ENCODE data around the gene CPNE6.

Gene CPNE6

GRCh38 chr14:24084440-24084839 lies 13.1 kb downstream of the CPNE6 start:
- H3K27me3 Mint-ChIP-seq: no peaks in the 10 kb centered on the region

GRCh38 chr14:24085215-24085614 lies 13.9 kb downstream of the CPNE6 start:
- H3K36me3 Mint-ChIP-seq: no peaks in the 10 kb centered on the region

More at GRCh38 chr14:24084440-24084839, 13.1 kb downstream of the CPNE6 start:
- no peak overlapping the region for H3K4me3 Mint-ChIP-seq
- H3K36me3 Mint-ChIP-seq: no peaks in the 10 kb centered on the region
- H3K27ac Mint-ChIP-seq: no peak overlapping the region
- no peaks in the 10 kb centered on the region for H3K9me3 Mint-ChIP-seq (ENCODE audit: low read depth)
- H3K4me1 Mint-ChIP-seq (ENCODE audit: low read depth): peaks cover 17% of the 10 kb centered on the region

GRCh38 chr14:24086193-24086955 lies 15.0 kb downstream of the CPNE6 start:
- H3K27me3 Mint-ChIP-seq: no peaks in the 10 kb centered on the region
- no peak overlapping the region for H3K4me3 Mint-ChIP-seq
- peaks cover 9% of the 10 kb centered on the region for H3K4me1 Mint-ChIP-seq (ENCODE audit: low read depth)
- no peak overlapping the region for H3K27ac Mint-ChIP-seq
- H3K9me3 Mint-ChIP-seq (ENCODE audit: low read depth): no peaks in the 10 kb centered on the region
- no peaks in the 10 kb centered on the region for H3K36me3 Mint-ChIP-seq

More at GRCh38 chr14:24085215-24085614, 13.9 kb downstream of the CPNE6 start:
- Mint-ChIP-seq H3K9me3 (ENCODE audit: low read depth) (no peaks in the 10 kb centered on the region), H3K4me3 (no peak overlapping the region), H3K4me1 (ENCODE audit: low read depth) (peaks cover 16% of the 10 kb centered on the region), H3K27ac (no peak overlapping the region), H3K27me3 (no peaks in the 10 kb centered on the region)

GRCh38 chr14:24087004-24087403 lies 15.6 kb downstream of the CPNE6 start:
- Mint-ChIP-seq H3K36me3 (no peaks in the 10 kb centered on the region), H3K4me1 (ENCODE audit: low read depth) (peaks cover 7% of the 10 kb centered on the region), H3K9me3 (ENCODE audit: low read depth) (no peaks in the 10 kb centered on the region), H3K27ac (no peak overlapping the region), H3K4me3 (no peak overlapping the region), H3K27me3 (no peaks in the 10 kb centered on the region)

- Mint-ChIP-seq H3K27me3 (no peaks in the 10 kb centered on the region), H3K27ac (no peak overlapping the region), H3K9me3 (ENCODE audit: low read depth) (no peaks in the 10 kb centered on the region), H3K36me3 (no peaks in the 10 kb centered on the region), H3K4me3 (no peak overlapping the region), H3K4me1 (ENCODE audit: low read depth) (peaks cover 11% of the 10 kb centered on the region)
Observed at GRCh38 chr14:24088095-24088494, 16.7 kb downstream of the CPNE6 start.

GRCh38 chr14:24089890-24090289 lies 18.5 kb downstream of the CPNE6 start:
- no peak overlapping the region for H3K4me3 Mint-ChIP-seq
- H3K27ac Mint-ChIP-seq: no peak overlapping the region
- no peaks in the 10 kb centered on the region for H3K27me3 Mint-ChIP-seq
- H3K4me1 Mint-ChIP-seq (ENCODE audit: low read depth): peaks cover 18% of the 10 kb centered on the region
- no peaks in the 10 kb centered on the region for H3K9me3 Mint-ChIP-seq (ENCODE audit: low read depth)
- H3K36me3 Mint-ChIP-seq: no peaks in the 10 kb centered on the region

- H3K27me3 Mint-ChIP-seq: no peaks in the 10 kb centered on the region
- no peaks in the 10 kb centered on the region for H3K9me3 Mint-ChIP-seq (ENCODE audit: low read depth)
- H3K36me3 Mint-ChIP-seq: peaks cover 3% of the 10 kb centered on the region
- peak overlapping the region; percentile 20 for H3K4me3 Mint-ChIP-seq
- peak overlapping the region; percentile 94 for H3K27ac Mint-ChIP-seq
- H3K4me1 Mint-ChIP-seq (ENCODE audit: low read depth): peaks cover 30% of the 10 kb centered on the region
Observed at GRCh38 chr14:24092110-24092504, 20.7 kb downstream of the CPNE6 start.

GRCh38 chr14:24092505-24093206 lies 21.3 kb downstream of the CPNE6 start:
- no peaks in the 10 kb centered on the region for H3K27me3 Mint-ChIP-seq
- peak overlapping the region; percentile 99 for H3K4me3 Mint-ChIP-seq
- peaks cover 3% of the 10 kb centered on the region for H3K36me3 Mint-ChIP-seq
- H3K9me3 Mint-ChIP-seq (ENCODE audit: low read depth): no peaks in the 10 kb centered on the region
- H3K4me1 Mint-ChIP-seq (ENCODE audit: low read depth): peaks cover 30% of the 10 kb centered on the region
- peak overlapping the region; percentile 94 for H3K27ac Mint-ChIP-seq

GRCh38 chr14:24093207-24093900 lies 22.0 kb downstream of the CPNE6 start:
- Mint-ChIP-seq H3K27ac (peak overlapping the region; percentile 94), H3K36me3 (peaks cover 3% of the 10 kb centered on the region)

GRCh38 chr14:24093901-24094840 lies 22.8 kb downstream of the CPNE6 start, which contains the start of gene PCK2:
PCK2 (plus strand) TSS chr14:24094311; CDS start chr14:24094406, 95 bp downstream.
- H3K36me3 Mint-ChIP-seq: peaks cover 3% of the 10 kb centered on the region
- H3K9me3 Mint-ChIP-seq (ENCODE audit: low read depth): no peaks in the 10 kb centered on the region
- H3K27me3 Mint-ChIP-seq: no peaks in the 10 kb centered on the region
- H3K4me1 Mint-ChIP-seq (ENCODE audit: low read depth): peaks cover 30% of the 10 kb centered on the region
- H3K4me3 Mint-ChIP-seq: peak within 1 kb of the TSS; percentile 99
- peak within 1 kb of the TSS; percentile 98 for H3K27ac Mint-ChIP-seq

More at GRCh38 chr14:24093207-24093900, 22.0 kb downstream of the CPNE6 start:
- Mint-ChIP-seq H3K4me3 (peak overlapping the region; percentile 99), H3K4me1 (ENCODE audit: low read depth) (peaks cover 30% of the 10 kb centered on the region), H3K9me3 (ENCODE audit: low read depth) (no peaks in the 10 kb centered on the region), H3K27me3 (no peaks in the 10 kb centered on the region)

- H3K4me1 Mint-ChIP-seq (ENCODE audit: low read depth): peaks cover 30% of the 10 kb centered on the region
- no peaks in the 10 kb centered on the region for H3K27me3 Mint-ChIP-seq
- H3K36me3 Mint-ChIP-seq: peaks cover 3% of the 10 kb centered on the region
- H3K9me3 Mint-ChIP-seq (ENCODE audit: low read depth): no peaks in the 10 kb centered on the region
- H3K4me3 Mint-ChIP-seq: peak overlapping the region; percentile 99
- H3K27ac Mint-ChIP-seq: peak overlapping the region; percentile 98
Observed at GRCh38 chr14:24094841-24095270, 23.5 kb downstream of the CPNE6 start.

GRCh38 chr14:24095271-24096068 lies 24.1 kb downstream of the CPNE6 start:
- H3K27ac Mint-ChIP-seq: peak overlapping the region; percentile 98
- peaks cover 29% of the 10 kb centered on the region for H3K4me1 Mint-ChIP-seq (ENCODE audit: low read depth)
- H3K36me3 Mint-ChIP-seq: peaks cover 3% of the 10 kb centered on the region
- H3K9me3 Mint-ChIP-seq (ENCODE audit: low read depth): no peaks in the 10 kb centered on the region
- peak overlapping the region; percentile 99 for H3K4me3 Mint-ChIP-seq
- H3K27me3 Mint-ChIP-seq: no peaks in the 10 kb centered on the region

- no peaks in the 10 kb centered on the region for H3K9me3 Mint-ChIP-seq (ENCODE audit: low read depth)
- peak overlapping the region; percentile 54 for H3K4me3 Mint-ChIP-seq
- H3K4me1 Mint-ChIP-seq (ENCODE audit: low read depth): peaks cover 27% of the 10 kb centered on the region
- H3K36me3 Mint-ChIP-seq: peaks cover 3% of the 10 kb centered on the region
- H3K27me3 Mint-ChIP-seq: no peaks in the 10 kb centered on the region
- peak overlapping the region; percentile 46 for H3K27ac Mint-ChIP-seq
Observed at GRCh38 chr14:24096545-24097181, 25.3 kb downstream of the CPNE6 start.

Measured in activated naive CD8-positive, alpha-beta T cell (primary cell).